ENCODE results near the gene TUBGCP6.

DNA sequence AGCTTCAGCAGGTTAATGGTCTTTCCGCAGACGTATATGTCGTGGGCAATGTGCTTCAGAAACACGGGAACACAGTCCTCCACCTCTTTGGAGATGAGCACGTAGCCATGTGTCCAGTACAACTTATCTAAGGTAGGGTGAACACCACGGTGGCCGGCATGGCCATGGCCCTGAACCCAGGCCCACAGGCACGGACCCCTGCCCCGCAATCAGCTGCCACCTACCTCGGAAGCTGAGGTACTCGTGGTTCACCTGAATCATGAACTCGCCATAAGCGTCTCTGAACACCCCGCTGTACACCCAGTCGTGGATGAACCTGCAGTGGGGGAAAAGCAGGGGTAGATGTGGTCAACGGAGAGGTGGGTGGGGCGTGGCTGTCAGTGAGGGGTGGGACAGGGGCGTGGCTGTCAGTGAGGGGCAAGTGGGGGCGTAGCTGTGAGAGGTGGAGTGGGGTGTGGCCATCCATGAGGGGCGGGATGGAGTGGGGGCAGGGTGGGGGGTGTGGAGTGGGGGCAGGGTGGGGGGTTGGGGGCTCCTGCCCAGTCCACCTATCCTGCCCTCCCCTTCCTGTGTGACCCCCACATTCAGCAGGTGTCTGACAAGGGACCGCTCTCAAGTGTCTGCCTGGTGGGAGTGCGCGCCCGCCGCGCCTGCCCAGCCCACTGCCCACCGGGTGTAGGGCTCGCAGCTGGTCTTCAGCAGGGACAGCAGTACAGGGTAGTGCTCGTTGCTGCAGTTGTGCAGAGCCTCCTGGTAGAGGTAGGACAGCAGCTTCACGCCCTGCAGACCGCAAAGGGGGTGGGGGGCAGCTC is 18.6 kb downstream of the TUBGCP6 start:
- TF ChIP-seq, protein P1, sequence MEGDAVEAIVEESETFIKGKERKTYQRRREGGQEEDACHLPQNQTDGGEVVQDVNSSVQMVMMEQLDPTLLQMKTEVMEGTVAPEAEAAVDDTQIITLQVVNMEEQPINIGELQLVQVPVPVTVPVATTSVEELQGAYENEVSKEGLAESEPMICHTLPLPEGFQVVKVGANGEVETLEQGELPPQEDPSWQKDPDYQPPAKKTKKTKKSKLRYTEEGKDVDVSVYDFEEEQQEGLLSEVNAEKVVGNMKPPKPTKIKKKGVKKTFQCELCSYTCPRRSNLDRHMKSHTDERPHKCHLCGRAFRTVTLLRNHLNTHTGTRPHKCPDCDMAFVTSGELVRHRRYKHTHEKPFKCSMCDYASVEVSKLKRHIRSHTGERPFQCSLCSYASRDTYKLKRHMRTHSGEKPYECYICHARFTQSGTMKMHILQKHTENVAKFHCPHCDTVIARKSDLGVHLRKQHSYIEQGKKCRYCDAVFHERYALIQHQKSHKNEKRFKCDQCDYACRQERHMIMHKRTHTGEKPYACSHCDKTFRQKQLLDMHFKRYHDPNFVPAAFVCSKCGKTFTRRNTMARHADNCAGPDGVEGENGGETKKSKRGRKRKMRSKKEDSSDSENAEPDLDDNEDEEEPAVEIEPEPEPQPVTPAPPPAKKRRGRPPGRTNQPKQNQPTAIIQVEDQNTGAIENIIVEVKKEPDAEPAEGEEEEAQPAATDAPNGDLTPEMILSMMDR (IDR thresholded peaks at IDR 0.05): no peak
- no peak for TF ChIP-seq ZFX (IDR thresholded peaks at IDR 0.05; ENCODE audit: borderline replicate concordance)
